GM21786 (cell line): ENCODE results near the gene BANP.
"Not testable (repeated sequence)": the region's sequence is repeated elsewhere in the genome, so short reads cannot be mapped to it uniquely, and the experiment has no call there.

ENCODE experiments used
- ATAC-seq: cut with Tn5 transposase; IDR thresholded peaks from one replicate; pipeline ENCODE4 v1.9.1; 2021; ENCODE audit not compliant: unreplicated experiment

The BANP gene

DNA sequence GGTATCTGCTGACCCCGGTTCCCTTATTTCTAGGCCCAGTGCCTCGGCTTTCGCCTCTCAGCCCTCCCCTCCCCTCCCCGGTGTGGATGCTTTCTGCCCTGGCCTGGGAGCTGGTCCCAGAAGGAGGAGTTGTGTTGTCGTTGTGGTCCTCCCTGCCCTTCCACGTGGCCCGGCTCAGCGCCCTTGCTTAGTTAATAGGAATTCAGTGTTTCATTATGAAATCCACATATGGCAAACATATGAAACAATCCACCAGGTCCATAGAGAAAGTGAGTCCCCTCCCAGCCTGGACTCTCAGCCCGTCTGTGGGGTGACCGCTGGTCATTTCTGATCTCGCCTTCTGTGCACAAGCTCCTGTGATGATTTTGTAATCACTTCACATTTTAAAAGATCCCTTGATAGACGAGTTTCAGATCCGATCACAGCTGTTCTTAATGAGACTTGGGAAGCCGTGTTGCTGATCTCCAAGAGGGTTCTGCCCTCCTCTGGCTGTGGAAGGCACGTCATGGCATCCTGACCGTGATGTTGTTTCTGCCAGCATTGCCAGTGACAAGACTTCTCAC lies 112.1 kb downstream of the BANP start:
- no peak for ATAC-seq

GRCh38 chr16:88064011-88064888 lies 113.0 kb downstream of the BANP start:
- no peak for ATAC-seq

DNA sequence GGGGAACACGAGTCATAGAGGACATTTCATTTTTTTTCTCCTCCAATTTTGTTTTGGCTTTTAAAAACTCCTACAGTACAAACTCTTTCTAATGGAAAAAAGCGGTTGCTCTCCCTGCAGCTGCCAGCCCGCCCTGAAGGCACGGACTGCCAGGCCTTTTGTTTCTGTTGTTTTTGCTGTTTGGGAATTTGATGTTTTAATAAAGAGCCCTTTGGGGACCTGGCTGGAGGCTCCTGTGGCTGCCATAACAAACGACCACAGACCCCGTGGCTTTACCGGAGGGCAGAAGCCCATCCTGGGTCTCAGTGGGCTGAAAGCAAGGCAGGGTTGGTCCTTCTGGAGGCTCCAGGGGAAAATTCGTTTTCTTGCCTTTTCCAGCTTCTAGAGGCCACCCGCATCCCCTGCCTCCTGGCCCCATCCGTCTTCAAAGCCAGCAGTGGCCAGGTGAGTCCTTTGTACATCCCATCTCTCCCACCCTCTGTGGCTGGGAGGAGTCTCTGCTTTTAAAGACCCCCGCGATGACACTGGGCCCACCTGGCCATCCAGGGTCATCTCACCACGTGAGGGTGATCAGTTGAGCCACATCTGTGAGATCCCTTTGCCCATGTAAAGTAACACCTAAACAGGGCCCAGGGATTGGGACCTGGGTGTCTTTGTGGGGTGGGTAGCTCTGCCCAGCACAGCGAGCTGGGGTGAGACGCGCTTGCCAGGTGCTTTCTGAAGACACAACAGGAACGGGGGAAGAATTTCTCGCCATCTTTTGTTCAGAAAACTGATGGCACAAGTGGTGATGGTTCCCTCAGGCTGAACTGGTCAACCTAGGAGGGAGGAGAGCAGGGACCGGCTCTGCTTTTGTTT lies 113.9 kb downstream of the BANP start:
- ATAC-seq: no peak

GRCh38 chr16:88065747-88066142 lies 114.5 kb downstream of the BANP start:
- no peak for ATAC-seq

DNA sequence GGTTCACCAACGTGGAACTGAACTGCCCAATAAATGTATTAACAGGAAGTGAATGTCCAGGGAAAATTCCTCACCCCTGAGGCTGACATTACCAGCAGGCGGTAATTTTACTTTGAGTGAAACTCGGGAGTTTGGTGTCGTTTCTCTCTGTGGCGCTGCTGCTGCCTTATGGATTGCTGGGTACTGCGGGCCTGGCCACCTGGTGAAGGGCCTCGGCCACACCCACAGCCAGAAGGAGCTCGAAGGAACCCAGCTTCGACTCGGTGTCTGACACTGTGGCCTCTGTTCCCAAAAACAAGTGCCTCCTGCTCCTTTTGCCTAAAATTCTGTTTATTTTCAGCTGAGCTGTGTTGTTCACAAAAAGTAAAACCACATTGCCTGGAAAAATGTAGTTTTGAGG lies 115.0 kb downstream of the BANP start:
- ATAC-seq: no peak

GRCh38 chr16:88066680-88067529 lies 115.7 kb downstream of the BANP start:
- no peak for ATAC-seq

DNA sequence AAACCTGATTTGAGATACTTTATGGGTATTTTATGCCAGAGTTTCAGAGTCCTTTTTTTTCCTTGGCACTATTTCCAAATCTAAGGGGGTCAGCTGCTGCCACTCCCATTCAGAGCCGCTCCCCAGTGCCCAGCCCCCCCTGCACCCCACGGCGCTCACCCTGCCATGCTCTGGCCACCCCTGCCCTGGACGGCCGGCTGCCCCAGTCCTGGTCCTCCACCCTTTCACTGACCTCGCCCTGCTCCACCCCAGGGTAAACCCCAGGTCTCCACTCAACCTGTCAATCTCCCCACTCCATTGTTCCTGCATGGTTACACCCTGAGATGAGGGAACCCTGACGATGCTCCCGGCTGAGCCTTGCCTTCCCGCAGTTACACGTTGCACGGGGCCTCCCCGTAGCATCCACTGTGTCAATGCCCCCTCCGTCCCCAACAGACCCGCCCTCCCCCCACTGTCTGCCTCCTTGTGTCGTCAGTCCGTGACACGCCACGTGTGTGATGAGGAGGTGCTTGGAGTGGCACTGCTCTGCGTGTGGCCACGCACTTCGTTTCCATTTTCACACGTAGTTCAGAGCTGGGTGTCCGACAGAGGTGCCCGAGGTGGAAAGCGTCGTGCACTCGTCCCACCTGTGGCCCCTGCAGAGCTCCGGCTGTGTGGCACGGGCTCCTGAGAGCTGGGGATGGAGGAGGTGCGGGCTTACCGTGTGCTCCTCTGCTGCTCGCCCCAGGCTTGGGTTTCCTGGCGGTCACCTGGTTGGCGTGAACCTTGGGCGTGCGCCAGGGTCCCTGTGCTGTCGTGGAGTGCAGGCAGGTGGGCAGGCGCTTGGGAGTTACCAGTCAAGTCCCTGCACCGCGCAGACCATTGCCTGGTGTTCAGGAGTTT lies 116.5 kb downstream of the BANP start:
- ATAC-seq: no peak

DNA sequence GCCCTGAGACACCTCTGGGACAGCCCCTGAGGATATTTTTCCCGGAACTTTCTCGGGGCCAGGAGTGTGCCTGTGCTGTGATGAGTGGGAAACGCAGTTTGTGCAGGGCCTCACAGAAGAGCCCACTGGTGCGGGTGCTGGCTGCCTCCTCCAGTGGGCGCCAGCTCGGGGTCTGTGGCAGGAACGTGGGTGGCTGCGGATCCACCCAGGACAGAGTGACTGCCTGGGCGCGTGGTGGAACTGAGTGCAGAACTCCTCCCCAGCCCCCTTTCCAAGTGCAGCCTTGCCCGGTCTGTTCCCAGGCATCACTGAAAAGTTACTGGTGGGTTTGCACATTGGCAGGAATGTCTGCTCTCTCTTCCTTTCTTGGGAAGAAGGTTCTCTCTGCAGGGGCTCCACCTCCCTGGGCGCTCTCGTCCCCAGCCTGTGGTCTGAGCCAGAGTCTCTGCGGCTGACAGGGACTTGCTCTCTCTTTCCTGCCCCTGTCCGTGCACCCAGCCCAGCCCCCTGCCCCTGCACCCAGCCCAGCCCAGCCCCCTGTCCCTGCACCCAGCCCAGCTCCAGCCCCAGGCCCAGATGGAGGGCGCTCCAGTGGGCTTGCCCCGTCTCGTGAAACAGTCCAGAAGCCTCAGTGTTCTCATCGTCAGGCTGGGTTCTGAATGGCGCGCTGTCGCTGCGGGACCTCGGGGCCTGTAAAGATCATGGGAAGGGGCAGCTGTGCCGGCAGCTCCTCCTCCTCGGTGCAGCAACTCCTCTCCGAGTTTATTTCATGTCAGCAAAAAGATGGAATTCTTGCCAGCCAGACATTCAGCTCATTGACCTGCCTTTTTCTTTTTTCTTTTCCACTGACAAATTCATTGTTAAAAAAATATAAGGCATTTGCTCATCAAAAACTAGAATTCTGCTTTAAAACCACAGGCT lies 117.5 kb downstream of the BANP start:
- no peak for ATAC-seq

GRCh38 chr16:88069397-88070168 lies 118.3 kb downstream of the BANP start:
- peak; percentile 93 for ATAC-seq

DNA sequence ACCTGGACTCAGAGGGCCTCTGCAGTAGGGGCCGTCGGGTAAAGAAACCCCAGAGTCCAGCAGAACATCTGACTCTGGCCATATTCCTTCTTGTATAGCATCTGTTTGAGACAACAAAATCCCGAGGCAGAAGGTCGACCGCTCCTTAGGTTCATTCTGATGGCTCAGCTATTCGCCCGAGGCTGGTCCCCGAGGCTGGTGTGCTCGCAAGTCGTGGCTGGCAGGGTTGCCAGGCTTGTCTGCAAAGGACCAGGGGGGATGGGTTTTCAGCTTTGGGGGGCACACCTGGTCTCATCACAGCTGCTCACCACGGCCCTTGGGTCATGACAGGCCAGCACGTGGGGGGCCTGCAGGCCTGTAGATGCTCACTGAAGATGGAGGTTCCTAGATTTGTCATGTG lies 119.1 kb downstream of the BANP start:
- no peak for ATAC-seq

- ATAC-seq: no peak
Measured at GRCh38 chr16:88070989-88071625, 119.9 kb downstream of the BANP start.

- no peak for ATAC-seq
Measured at GRCh38 chr16:88071908-88072307, 120.7 kb downstream of the BANP start.

DNA sequence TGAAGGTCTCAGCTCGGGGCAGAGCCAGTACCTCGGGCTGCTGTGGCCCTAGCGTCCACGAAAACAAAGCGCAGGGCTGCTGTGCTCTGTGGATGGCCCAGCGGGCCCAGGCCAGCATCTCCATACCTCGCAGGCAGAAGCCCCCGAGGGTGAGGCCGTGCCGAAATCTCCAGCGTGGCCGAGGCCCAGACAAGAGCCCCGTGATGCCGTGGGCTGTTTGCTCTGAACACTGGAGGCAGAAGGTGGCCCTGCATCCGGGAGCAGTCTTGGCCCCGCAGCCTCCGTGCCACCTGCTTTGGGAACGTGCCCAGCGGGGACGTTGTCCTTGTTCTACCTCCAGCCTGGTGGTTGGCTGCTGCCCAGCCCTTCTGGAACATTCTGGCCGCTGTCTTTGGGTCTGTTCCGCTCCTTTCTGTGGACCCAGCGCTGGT lies 121.4 kb downstream of the BANP start:
- ATAC-seq: no peak

DNA sequence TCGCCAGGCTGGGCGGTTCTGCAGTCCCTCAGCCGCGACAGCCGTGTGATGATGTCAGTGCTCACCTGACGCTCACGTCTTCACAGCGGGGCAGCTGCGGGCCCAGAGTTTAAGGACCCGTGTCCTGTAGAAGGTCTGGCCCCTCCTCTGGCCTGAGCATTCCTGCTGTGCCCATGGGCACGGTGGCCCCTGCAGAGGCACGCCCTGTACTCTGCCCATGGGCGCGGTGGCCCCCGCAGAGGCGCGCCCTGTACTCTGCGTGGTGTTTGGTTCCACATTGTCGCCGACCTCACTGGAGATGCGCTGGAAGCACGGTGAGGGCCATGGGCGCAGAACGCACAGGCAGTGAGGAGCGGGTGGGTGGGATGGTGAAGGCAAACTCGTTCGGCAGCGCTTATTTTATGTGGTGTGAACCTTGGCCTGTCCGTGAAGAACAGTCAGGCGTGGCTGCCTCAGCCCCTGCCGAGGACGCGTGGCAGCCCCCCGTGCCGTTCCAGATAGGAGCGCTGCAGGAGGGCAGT lies 122.0 kb downstream of the BANP start:
- ATAC-seq: no peak

DNA sequence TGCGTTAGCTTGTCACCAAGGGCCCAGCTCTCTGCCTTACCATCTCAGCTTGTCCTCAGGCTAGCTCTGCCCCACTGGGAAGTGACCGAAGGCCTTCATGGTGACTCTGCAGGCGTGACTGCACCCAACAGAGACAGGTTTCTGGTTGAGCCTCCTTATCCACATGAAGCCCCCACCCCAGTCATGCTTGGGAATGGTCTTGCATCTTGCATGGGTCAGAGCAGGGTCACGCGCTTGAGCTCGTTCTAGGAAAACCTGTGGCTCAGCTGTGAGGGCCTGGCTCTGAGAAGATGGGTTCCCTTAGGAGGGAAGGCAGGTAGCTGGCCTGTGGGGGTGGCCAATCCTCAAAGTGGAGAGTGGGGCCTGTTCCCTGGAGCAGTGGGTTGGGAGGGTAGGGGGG lies 122.8 kb downstream of the BANP start:
- no peak for ATAC-seq

DNA sequence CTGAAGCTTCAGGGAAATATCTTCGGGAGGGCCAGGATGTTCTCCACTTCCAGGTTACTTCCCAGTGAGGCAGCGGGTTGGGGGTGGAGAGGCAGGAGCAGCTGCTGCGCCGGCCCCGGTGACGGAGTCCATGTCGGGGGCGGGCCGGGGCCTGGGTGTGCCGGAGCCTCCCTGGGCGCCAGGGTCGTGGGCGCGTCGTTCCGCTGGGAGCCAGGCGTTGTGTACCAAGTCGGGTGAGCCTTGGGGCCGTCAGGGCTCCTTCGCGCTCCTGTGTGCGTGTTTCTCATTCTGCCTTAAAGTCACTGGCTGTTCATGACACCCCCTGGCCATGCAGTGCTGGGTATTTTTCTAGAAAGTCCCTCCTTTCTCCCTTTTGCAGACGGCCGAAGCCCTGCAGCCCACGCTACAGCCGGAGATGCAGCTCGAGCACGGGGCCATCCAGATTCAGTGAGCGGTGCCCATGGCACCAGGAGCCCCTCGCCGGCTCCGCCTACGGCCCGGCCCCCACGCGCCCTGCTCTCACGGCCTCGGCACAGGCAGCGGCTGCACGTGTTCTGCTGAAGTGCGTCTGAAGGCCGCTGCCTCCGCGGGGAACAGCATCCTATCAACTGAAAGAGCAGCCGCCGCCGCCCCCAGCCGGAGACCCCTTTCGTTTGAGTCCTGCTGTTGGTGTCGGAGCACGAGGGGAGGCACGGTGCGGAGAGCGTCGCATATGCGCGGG lies 125.1 kb downstream of the BANP start:
- no peak for ATAC-seq

DNA sequence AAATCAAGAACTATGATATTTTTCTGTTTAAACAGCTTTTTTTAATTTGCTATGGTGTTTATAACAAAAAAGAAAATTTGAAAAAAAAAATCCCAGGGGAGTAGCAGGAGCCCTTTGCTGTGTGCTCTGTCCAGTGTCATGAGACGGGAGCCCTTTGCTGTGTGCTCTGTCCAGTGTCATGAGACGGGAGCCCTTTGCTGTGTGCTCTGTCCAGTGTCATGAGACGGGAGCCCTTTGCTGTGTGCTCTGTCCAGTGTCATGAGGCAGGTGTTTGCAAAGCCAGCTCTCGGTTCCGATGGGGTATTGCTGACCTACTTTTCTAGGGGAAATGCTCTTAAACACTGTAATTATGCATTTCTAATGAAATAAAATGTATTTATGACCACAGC lies 125.7 kb downstream of the BANP start:
- not testable (repeated sequence) for ATAC-seq
